ENCODE data around the gene SCARF2. TPM values are rescaled to one million over a fixed set of nuclear protein-coding genes. Genes with fewer than 3 reads are reported as not detected.
"Not testable (repeated sequence)": the region's sequence is repeated elsewhere in the genome, so short reads cannot be mapped to it uniquely, and the experiment has no call there.

Gene SCARF2
- total RNA-seq (6.9 TPM), polyA plus RNA-seq (1 to 10 TPM in 2 of 4 donors, under 1 TPM in 2; 0.70 to 1.8 (median 1.1) TPM)

GRCh38 chr22:20437613-20438426 is at the start of gene SCARF2:
Gene SCARF2 (minus strand): TSS chr22:20437825. CDS start chr22:20437754, 71 bp downstream.
- ATAC-seq (ENCODE audit: low read depth in 2 of 2) (no peak), DNase-seq (no peak)
- peak within 1 kb of the TSS; percentile 36 to 89 (median 68) for H3K27ac Mint-ChIP-seq
- H3K9me3 Mint-ChIP-seq, result peaks cover 0 to 2% (median 0%) of the 10 kb centered on the region in 7 donors
- Histone ChIP-seq H3K9me3 (ENCODE audit: control insufficient read depth in 2 of 2, low read length in 2 of 2) (no peaks in the 10 kb centered on the region), H3K27ac (ENCODE audit: insufficient read depth, low read length, poor library complexity, severe bottlenecking) (no peak within 1 kb of the TSS), H3K27me3 (ENCODE audit: control insufficient read depth, insufficient read depth, low read length) (peaks cover 8% of the 10 kb centered on the region), H3K4me1 (ENCODE audit: control insufficient read depth, insufficient read depth, low read length, poor library complexity, severe bottlenecking) (peaks cover 25% of the 10 kb centered on the region), H3K36me3 (ENCODE audit: control insufficient read depth, insufficient read depth, low read length) (peaks cover 20% of the 10 kb centered on the region), H3K4me3 (ENCODE audit: low read depth, low read length) (peak within 1 kb of the TSS; percentile 32)
- peaks cover 49% of the 10 kb centered on the region for H3K27me3 Mint-ChIP-seq
- H3K4me1 Mint-ChIP-seq, result peaks cover 0 to 29% (median 7%) of the 10 kb centered on the region in 4 donors
- peak within 1 kb of the TSS; percentile 79 to 87 (median 81) for H3K4me3 Mint-ChIP-seq
- peaks cover 7% of the 10 kb centered on the region for H3K36me3 Mint-ChIP-seq

GRCh38 chr22:20486229-20486628 is 48.6 kb upstream of the SCARF2 start:
- Mint-ChIP-seq H3K27me3 (no peaks in the 10 kb centered on the region), H3K27ac (peak overlapping the region in 2 of 3 donors; percentile 21 to 88), H3K4me3 (no peak overlapping the region), H3K9me3 (peaks cover 0 to 2% (median 0%) of the 10 kb centered on the region in 7 donors), H3K36me3 (peaks cover 27% of the 10 kb centered on the region), H3K4me1 (peaks cover 11 to 55% (median 40%) of the 10 kb centered on the region in 4 donors)
- Histone ChIP-seq H3K27me3 (ENCODE audit: control insufficient read depth, insufficient read depth, low read length) (no peaks in the 10 kb centered on the region), H3K27ac (ENCODE audit: insufficient read depth, low read length, poor library complexity, severe bottlenecking) (no peak overlapping the region), H3K4me1 (ENCODE audit: control insufficient read depth, insufficient read depth, low read length, poor library complexity, severe bottlenecking) (peaks cover 21% of the 10 kb centered on the region), H3K4me3 (ENCODE audit: low read depth, low read length) (no peak overlapping the region), H3K9me3 (ENCODE audit: control insufficient read depth in 2 of 2, low read length in 2 of 2) (no peaks in the 10 kb centered on the region), H3K36me3 (ENCODE audit: control insufficient read depth, insufficient read depth, low read length) (peaks cover 30% of the 10 kb centered on the region)
- no peak for DNase-seq
- no peak for ATAC-seq (ENCODE audit: low read depth in 2 of 2)

GRCh38 chr22:20484948-20485683 is 47.5 kb upstream of the SCARF2 start:
- Histone ChIP-seq H3K4me1 (ENCODE audit: control insufficient read depth, insufficient read depth, low read length, poor library complexity, severe bottlenecking) (peaks cover 10% of the 10 kb centered on the region), H3K27ac (ENCODE audit: insufficient read depth, low read length, poor library complexity, severe bottlenecking) (no peak overlapping the region), H3K36me3 (ENCODE audit: control insufficient read depth, insufficient read depth, low read length) (peaks cover 30% of the 10 kb centered on the region), H3K9me3 (ENCODE audit: control insufficient read depth in 2 of 2, low read length in 2 of 2) (no peaks in the 10 kb centered on the region), H3K4me3 (ENCODE audit: low read depth, low read length) (no peak overlapping the region), H3K27me3 (ENCODE audit: control insufficient read depth, insufficient read depth, low read length) (no peaks in the 10 kb centered on the region)
- Mint-ChIP-seq H3K36me3 (peaks cover 31% of the 10 kb centered on the region), H3K4me3 (no peak overlapping the region), H3K27me3 (no peaks in the 10 kb centered on the region), H3K9me3 (peaks cover 0 to 2% (median 0%) of the 10 kb centered on the region in 7 donors), H3K27ac (peak overlapping the region in 1 of 3 donors; percentile 79), H3K4me1 (peaks cover 11 to 50% (median 34%) of the 10 kb centered on the region in 4 donors)
- ATAC-seq (ENCODE audit: low read depth in 2 of 2) (no peak), DNase-seq (no peak)

GRCh38 chr22:20483771-20484170 is 46.1 kb upstream of the SCARF2 start:
- H3K9me3 ChIP-seq (ENCODE audit: control insufficient read depth in 2 of 2, low read length in 2 of 2), result no peaks in the 10 kb centered on the region
- Mint-ChIP-seq H3K27me3 (no peaks in the 10 kb centered on the region), H3K4me3 (no peak overlapping the region), H3K4me1 (peaks cover 16 to 44% (median 29%) of the 10 kb centered on the region in 4 donors), H3K27ac (no peak overlapping the region), H3K9me3 (peaks cover 0 to 2% (median 0%) of the 10 kb centered on the region in 7 donors), H3K36me3 (peaks cover 30% of the 10 kb centered on the region)
- no peaks in the 10 kb centered on the region for H3K27me3 ChIP-seq (ENCODE audit: control insufficient read depth, insufficient read depth, low read length)
- peaks cover 25% of the 10 kb centered on the region for H3K36me3 ChIP-seq (ENCODE audit: control insufficient read depth, insufficient read depth, low read length)
- ATAC-seq (ENCODE audit: low read depth in 2 of 2) (no peak), DNase-seq (no peak)
- H3K4me1 ChIP-seq (ENCODE audit: control insufficient read depth, insufficient read depth, low read length, poor library complexity, severe bottlenecking), result peaks cover 6% of the 10 kb centered on the region
- H3K4me3 ChIP-seq (ENCODE audit: low read depth, low read length), result no peak overlapping the region
- H3K27ac ChIP-seq (ENCODE audit: insufficient read depth, low read length, poor library complexity, severe bottlenecking), result no peak overlapping the region

- H3K9me3 Mint-ChIP-seq; H3K4me3 Mint-ChIP-seq; ATAC-seq (ENCODE audit: low read depth in 2 of 2); H3K27me3 ChIP-seq (ENCODE audit: control insufficient read depth, insufficient read depth, low read length); H3K27me3 Mint-ChIP-seq; H3K4me1 ChIP-seq (ENCODE audit: control insufficient read depth, insufficient read depth, low read length, poor library complexity, severe bottlenecking); DNase-seq; H3K4me3 ChIP-seq (ENCODE audit: low read depth, low read length); H3K27ac ChIP-seq (ENCODE audit: insufficient read depth, low read length, poor library complexity, severe bottlenecking); H3K9me3 ChIP-seq (ENCODE audit: control insufficient read depth in 2 of 2, low read length in 2 of 2): not testable (repeated sequence)
- Mint-ChIP-seq H3K36me3 (peaks cover 28% of the 10 kb centered on the region), H3K27ac (peak overlapping the region in 1 of 3 donors; percentile 42), H3K4me1 (peaks cover 15 to 37% (median 24%) of the 10 kb centered on the region in 4 donors)
- H3K36me3 ChIP-seq (ENCODE audit: control insufficient read depth, insufficient read depth, low read length), result peaks cover 19% of the 10 kb centered on the region
These were observed 45.5 kb upstream of the SCARF2 start for GRCh38 chr22:20483143-20483506.

- ATAC-seq (ENCODE audit: low read depth in 2 of 2) (no peak), DNase-seq (no peak)
- Mint-ChIP-seq H3K4me3 (no peak overlapping the region), H3K27ac (peak overlapping the region in 1 of 3 donors; percentile 62), H3K36me3 (peaks cover 25% of the 10 kb centered on the region), H3K27me3 (no peaks in the 10 kb centered on the region), H3K4me1 (peaks cover 18 to 40% (median 31%) of the 10 kb centered on the region in 4 donors), H3K9me3 (peaks cover 0 to 2% (median 0%) of the 10 kb centered on the region in 7 donors)
- Histone ChIP-seq H3K9me3 (ENCODE audit: control insufficient read depth in 2 of 2, low read length in 2 of 2) (no peaks in the 10 kb centered on the region), H3K27ac (ENCODE audit: insufficient read depth, low read length, poor library complexity, severe bottlenecking) (no peak overlapping the region), H3K4me3 (ENCODE audit: low read depth, low read length) (no peak overlapping the region), H3K36me3 (ENCODE audit: control insufficient read depth, insufficient read depth, low read length) (peaks cover 12% of the 10 kb centered on the region), H3K27me3 (ENCODE audit: control insufficient read depth, insufficient read depth, low read length) (no peaks in the 10 kb centered on the region), H3K4me1 (ENCODE audit: control insufficient read depth, insufficient read depth, low read length, poor library complexity, severe bottlenecking) (peaks cover 16% of the 10 kb centered on the region)
These were observed 42.1 kb upstream of the SCARF2 start for GRCh38 chr22:20479612-20480196.

GRCh38 chr22:20478059-20478458 is 40.4 kb upstream of the SCARF2 start:
- peaks cover 22% of the 10 kb centered on the region for H3K4me1 ChIP-seq (ENCODE audit: control insufficient read depth, insufficient read depth, low read length, poor library complexity, severe bottlenecking)
- H3K4me1 Mint-ChIP-seq, result peaks cover 20 to 46% (median 35%) of the 10 kb centered on the region in 4 donors
- H3K36me3 Mint-ChIP-seq, result peaks cover 19% of the 10 kb centered on the region
- not testable (repeated sequence) for H3K27me3 ChIP-seq (ENCODE audit: control insufficient read depth, insufficient read depth, low read length); H3K27ac ChIP-seq (ENCODE audit: insufficient read depth, low read length, poor library complexity, severe bottlenecking); H3K9me3 ChIP-seq (ENCODE audit: control insufficient read depth in 2 of 2, low read length in 2 of 2); H3K4me3 ChIP-seq (ENCODE audit: low read depth, low read length); H3K27me3 Mint-ChIP-seq; H3K36me3 ChIP-seq (ENCODE audit: control insufficient read depth, insufficient read depth, low read length); DNase-seq; ATAC-seq (ENCODE audit: low read depth in 2 of 2); H3K9me3 Mint-ChIP-seq
- peak overlapping the region; percentile 23 to 59 (median 57) for H3K27ac Mint-ChIP-seq
- H3K4me3 Mint-ChIP-seq, result peak overlapping the region in 1 of 4 donors; percentile 73
